Heart left ventricle (tissue), 16 donors: Measurements from ENCODE around the gene DAO. TPM values are rescaled to one million over a fixed set of nuclear protein-coding genes. Genes with fewer than 3 reads are reported as not detected.
"Not testable (repeated sequence)": the region's sequence is repeated elsewhere in the genome, so short reads cannot be mapped to it uniquely, and the experiment has no call there.

Experiments
- ATAC-seq, 4 donors: fragments of 200-7000 bp; cut with Tn5 transposase; one replicate each; pipeline ENCODE4 v1.9.1; 2020 to 2022; ENCODE audit warnings: moderate library complexity in 4 of 4, mild to moderate bottlenecking in 3 of 4, moderate number of reproducible peaks in 1 of 4
- DNase-seq, 5 donors: peaks; one replicate each; pipeline ENCODE4 v3.0.0-alpha.2; 2020
- H3K27ac ChIP-seq, 12 donors: fragments of 200-600 bp; sonication (generic) in 4 of 12; one replicate each; pipeline versions ENCODE4 v1.5.0 to v1.8.0; 2016 to 2022; ENCODE audit warnings: mild to moderate bottlenecking in 2 of 12
- H3K27me3 ChIP-seq, 9 donors: fragments of 200-600 bp; sonication (generic) in 2 of 9; one replicate each; pipeline versions ENCODE4 v1.5.1 to v1.8.0; 2016 to 2022; ENCODE audit warnings: mild to moderate bottlenecking in 3 of 9
- H3K36me3 ChIP-seq, 9 donors: fragments of 200-600 bp; sonication (generic) in 2 of 9; one replicate each; pipeline versions ENCODE4 v1.5.0 to v1.8.0; 2018 to 2022; ENCODE audit warnings: mild to moderate bottlenecking in 2 of 9
- H3K4me1 ChIP-seq, 12 donors: fragments of 200-600 bp; sonication (generic) in 4 of 12; one replicate each; pipeline versions ENCODE4 v1.5.0 to v1.8.0; 2016 to 2022; ENCODE audit warnings: mild to moderate bottlenecking in 3 of 12
- H3K4me3 ChIP-seq, 12 donors: fragments of 200-600 bp; sonication (generic) in 4 of 12; one replicate each; pipeline versions ENCODE4 v1.5.0 to v1.8.0; 2017 to 2022; ENCODE audit warnings: mild to moderate bottlenecking in 9 of 12, moderate library complexity in 4 of 12
- H3K9me3 ChIP-seq, 12 donors: fragments of 200-600 bp; sonication (generic) in 4 of 12; one replicate each; pipeline versions ENCODE4 v1.5.0 to v1.8.0; 2016 to 2022; ENCODE audit warnings: mild to moderate bottlenecking in 1 of 12
- CTCF ChIP-seq, 12 donors: fragments of 200-600 bp; sonication (generic) in 4 of 12; IDR thresholded peaks; one replicate each; pipeline versions ENCODE4 v1.5.0 to v1.8.0; 2018 to 2022; ENCODE audit warnings: antibody characterized with exemption in 12 of 12, mild to moderate bottlenecking in 5 of 12
- POLR2A ChIP-seq, 2 donors: fragments of 450-650 bp; IDR thresholded peaks; one replicate each; pipeline ENCODE4 v1.6.1; 2017; ENCODE audit warnings: antibody characterized with exemption in 2 of 2, mild to moderate bottlenecking in 2 of 2, moderate library complexity in 2 of 2
- WGBS, 4 donors: extraction: QIAGEN DNeasy Blood & Tissue Kit in 2 of 4; methylation state at CpG; one replicate each; pipeline versions ENCODE4 v1.1.5 to v1.1.7; 2013 to 2018; 5-methylcytosine and 5-hydroxymethylcytosine counted together
- intact Hi-C, 10 donors: fragments of 100-400 bp; cut with DNase I; formaldehyde crosslinking; loops; one replicate each; pipeline versions ENCODE4 v1.11.1 to v1.14.2; 2022
- polyA plus RNA-seq, 2 donors: library from polyadenylated mRNA; stranded (reverse); fragments of 200-250 nt; gene quantifications; one replicate each; pipeline ENCODE4 v1.2.3, GENCODE V29; 2013
- total RNA-seq, 9 donors: library from RNA; depleted of rRNA in 2 of 9; stranded (reverse); fragments of >200 nt in 2 of 9; fragmentation: NEBNext Ultra II Directional in 3 of 9; extraction: Animal tissue kit (Norgen Biotek cat#: 25700) in 3 of 9; gene quantifications; one replicate each; pipeline versions ENCODE4 v1.1.0 to v1.2.4, GENCODE V29; 2016 to 2023
- donor health status: ischemic (EF 13 %, LVEDD 7.1; RV severe dilation, severe dysfunction).
- donor health status: healthy with polysubstance abuse.
- donor health status: DM: no; HTN: yes; CAD: no.
- donor health status: DM: no; HTN: no; CAD: no.
- donor health status: ischemic (EF 25% LVEDD 6.9; RV normal size, moderate dysfunction).
- donor health status: ischemic (EF 25% LVEDD 5.7; RV mildly dilated, moderate dysfunction).
- donor health status: healthy.
- donor health status: DM: yes; HTN: yes; CAD: no.
- donor health status: ischemic (EF 35%, LVEDD 5.7; RV mildly dilated, moderate dysfunction).
- donor health status: nonischemic (EF 11% LVEDD 7.7; RV severe dilation, severe dysfunction).
- donor health status: DM: yes; HTN: yes; CAD: no.
- donor health status: PGD.
- donor health status: ischemic (EF 29% LVEDD 5.4; RV normal size, mild dysfunction).
- donor health status: nonischemic (EF 23%, LVEDD 6.1; RV moderate dilation, normal function).

DAO gene
- total and polyA plus RNA-seq, 11 donors = not detected

- intact Hi-C loops = loop anchor here in 3 of 10 donors (5.0 to 10.0 kb wide), 3 partner anchors 77 to 180 kb away; no protein-coding TSS in a partner anchor
- Histone ChIP-seq H3K4me3 (no peak overlapping the region), H3K36me3 (no peaks in the 10 kb centered on the region), H3K27me3 (no peaks in the 10 kb centered on the region), H3K4me1 (peaks cover 0 to 21% (median 0%) of the 10 kb centered on the region in 12 donors), H3K27ac (no peak overlapping the region), H3K9me3 (peaks cover 0 to 10% (median 0%) of the 10 kb centered on the region in 12 donors)
- WGBS, 4 donors = 95 to 100% (median 99%) methylated on average over 4 of the region's 4 CpGs
- no peak for ATAC-seq
- DNase-seq = no peak
- TF ChIP-seq CTCF (IDR thresholded peaks at IDR 0.05) (no peak), POLR2A (IDR thresholded peaks at IDR 0.05) (no peak)
These were observed 14.7 kb upstream of the DAO start for GRCh38 chr12:108865169-108865568.

GRCh38 chr12:108866083-108866482 lies 13.8 kb upstream of the DAO start:
- not testable (repeated sequence) for DNase-seq, H3K27me3 ChIP-seq, H3K27ac ChIP-seq, H3K9me3 ChIP-seq, H3K4me3 ChIP-seq, H3K36me3 ChIP-seq, ATAC-seq
- intact Hi-C loops = loop anchor here in 3 of 10 donors (5.0 to 10.0 kb wide), 3 partner anchors 76 to 179 kb away; no protein-coding TSS in a partner anchor
- WGBS, 4 donors = 86 to 93% (median 89%) methylated on average over 10 of the region's 10 CpGs
- H3K4me1 ChIP-seq = peaks cover 0 to 12% (median 0%) of the 10 kb centered on the region in 12 donors

- WGBS, 4 donors = 92 to 97% (median 95%) methylated on average over 4 of the region's 4 CpGs
- ATAC-seq (no peak), DNase-seq (no peak)
- TF ChIP-seq POLR2A (IDR thresholded peaks at IDR 0.05) (no peak), CTCF (IDR thresholded peaks at IDR 0.05) (no peak)
- Histone ChIP-seq H3K36me3 (no peaks in the 10 kb centered on the region), H3K9me3 (peaks cover 0 to 2% (median 0%) of the 10 kb centered on the region in 12 donors), H3K27ac (no peak overlapping the region), H3K27me3 (no peaks in the 10 kb centered on the region), H3K4me1 (no peaks in the 10 kb centered on the region), H3K4me3 (no peak overlapping the region)
- intact Hi-C loops = loop anchor here in 3 of 10 donors (5.0 to 10.0 kb wide), 3 partner anchors 74 to 176 kb away; no protein-coding TSS in a partner anchor
These were observed 11.1 kb upstream of the DAO start for GRCh38 chr12:108868781-108869180.

- no peaks in the 10 kb centered on the region for H3K4me1 ChIP-seq
- ATAC-seq = no peak
- H3K9me3 ChIP-seq = peaks cover 0 to 4% (median 0%) of the 10 kb centered on the region in 12 donors
- 29 to 35% (median 33%) methylated on average over 1 of the region's 1 CpG for WGBS, 4 donors
- no peak overlapping the region for H3K27ac ChIP-seq
- no peak for DNase-seq
- intact Hi-C loops = loop anchor here in 1 of 10 donors (10.0 kb wide), 1 partner anchor 70 kb away; no protein-coding TSS in a partner anchor
- H3K4me3 ChIP-seq = no peak overlapping the region
- TF ChIP-seq CTCF (IDR thresholded peaks at IDR 0.05) (no peak), POLR2A (IDR thresholded peaks at IDR 0.05) (no peak)
- H3K36me3 ChIP-seq = no peaks in the 10 kb centered on the region
- H3K27me3 ChIP-seq = no peaks in the 10 kb centered on the region
These were observed 4.6 kb upstream of the DAO start for GRCh38 chr12:108875280-108875679.
